ENCODE data around the gene YBX3.

Gene YBX3

GRCh38 chr12:10668526-10668925 lies 54.6 kb downstream of the YBX3 start:
- no peak for TF ChIP-seq GATA2 (IDR thresholded peaks at IDR 0.05; ENCODE audit: low read depth, low read length)
- TF ChIP-seq GATA3 (IDR thresholded peaks at IDR 0.05; ENCODE audit: low read depth, low read length): no peak

GRCh38 chr12:10667581-10667980 lies 55.5 kb downstream of the YBX3 start:
- TF ChIP-seq GATA3 (IDR thresholded peaks at IDR 0.05; ENCODE audit: low read depth, low read length) (no peak), GATA2 (IDR thresholded peaks at IDR 0.05; ENCODE audit: low read depth, low read length) (no peak)

GRCh38 chr12:10664499-10664898 lies 58.6 kb downstream of the YBX3 start:
- TF ChIP-seq GATA3 (IDR thresholded peaks at IDR 0.05; ENCODE audit: low read depth, low read length) (no peak), GATA2 (IDR thresholded peaks at IDR 0.05; ENCODE audit: low read depth, low read length) (no peak)

GRCh38 chr12:10663869-10664268 lies 59.3 kb downstream of the YBX3 start:
- TF ChIP-seq GATA2 (IDR thresholded peaks at IDR 0.05; ENCODE audit: low read depth, low read length): no peak
- TF ChIP-seq GATA3 (IDR thresholded peaks at IDR 0.05; ENCODE audit: low read depth, low read length): no peak

- TF ChIP-seq GATA2 (IDR thresholded peaks at IDR 0.05; ENCODE audit: low read depth, low read length): no peak
- TF ChIP-seq GATA3 (IDR thresholded peaks at IDR 0.05; ENCODE audit: low read depth, low read length): no peak
These were observed 61.8 kb downstream of the YBX3 start for GRCh38 chr12:10661338-10661737.

- TF ChIP-seq GATA2 (IDR thresholded peaks at IDR 0.05; ENCODE audit: low read depth, low read length) (no peak), GATA3 (IDR thresholded peaks at IDR 0.05; ENCODE audit: low read depth, low read length) (no peak)
These were observed 69.1 kb downstream of the YBX3 start for GRCh38 chr12:10654003-10654402.

- TF ChIP-seq GATA3 (IDR thresholded peaks at IDR 0.05; ENCODE audit: low read depth, low read length): no peak
- TF ChIP-seq GATA2 (IDR thresholded peaks at IDR 0.05; ENCODE audit: low read depth, low read length): no peak
These were observed 70.9 kb downstream of the YBX3 start for GRCh38 chr12:10652192-10652591.
